ENCODE results near the gene VEPH1.

The VEPH1 gene

GRCh38 chr3:157436583-157437291, 66.5 kb downstream of the VEPH1 start, which contains the start of gene PTX3:
Gene PTX3 (plus strand): TSS chr3:157436850. CDS start chr3:157436934, 84 bp downstream.
- peak in 7 of 58 donors; percentile 2 to 13 (median 3) for DNase-seq

DNA sequence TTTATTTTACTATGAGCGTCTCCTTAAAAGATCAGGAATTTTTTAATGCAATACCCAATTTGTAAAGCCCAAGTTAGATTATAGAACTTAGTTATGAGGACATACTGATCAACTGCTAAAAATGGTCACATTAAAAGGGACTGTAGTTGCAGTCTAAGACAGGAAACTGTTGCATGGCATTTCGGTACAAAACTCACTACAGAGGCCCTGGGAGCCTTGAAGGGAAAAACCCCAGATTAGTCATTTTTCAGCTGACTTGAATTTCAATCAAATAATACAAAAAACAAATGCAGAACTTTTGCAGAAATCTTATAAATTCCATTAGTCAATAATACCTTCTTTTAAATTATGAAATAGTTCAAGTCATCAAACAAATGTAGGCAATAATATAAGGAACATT, 73.5 kb downstream of the VEPH1 start:
- no peak for DNase-seq

- DNase-seq = no peak
These were observed 74.4 kb downstream of the VEPH1 start for GRCh38 chr3:157428853-157429252.

DNA sequence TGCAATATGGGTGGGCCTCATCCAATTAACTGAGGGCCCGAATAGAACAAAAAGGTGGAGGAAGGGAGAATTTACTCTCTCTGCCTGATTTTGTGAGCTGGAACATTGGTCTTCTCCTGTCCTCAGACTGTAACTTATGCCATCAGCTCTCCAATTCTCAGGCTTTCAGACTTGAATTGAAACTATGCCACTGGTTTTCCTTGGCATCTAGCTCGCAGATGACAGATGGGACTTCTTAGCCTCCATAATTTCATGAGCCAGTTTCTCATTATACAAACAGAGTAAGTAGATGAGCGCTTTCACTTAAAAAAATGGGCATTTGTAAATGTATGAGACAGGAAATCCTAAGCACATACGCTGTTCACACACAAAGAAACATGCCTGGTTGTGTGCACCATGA, 75.3 kb downstream of the VEPH1 start:
- DNase-seq = peak in 3 of 58 donors; percentile 5 to 46 (median 41)

DNA sequence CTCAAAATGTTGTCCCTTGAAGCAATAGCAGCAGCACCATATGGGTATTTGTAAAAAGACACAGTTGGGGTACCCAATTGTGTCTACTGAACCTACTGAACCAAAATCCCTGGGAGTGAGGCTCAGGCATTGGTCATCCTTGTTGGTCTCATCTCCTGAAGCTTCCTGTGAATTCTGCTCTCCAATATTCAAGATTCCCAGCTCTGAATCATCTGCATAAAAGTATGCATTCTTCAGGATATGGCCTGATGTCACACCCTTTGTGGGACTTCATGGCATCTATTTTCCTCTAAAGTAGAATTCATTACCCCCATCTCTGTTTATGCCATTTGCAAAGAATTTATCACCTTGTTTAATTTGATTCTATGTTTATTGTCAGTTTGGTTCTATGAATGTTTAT, 79.9 kb downstream of the VEPH1 start:
- no peak for DNase-seq

DNA sequence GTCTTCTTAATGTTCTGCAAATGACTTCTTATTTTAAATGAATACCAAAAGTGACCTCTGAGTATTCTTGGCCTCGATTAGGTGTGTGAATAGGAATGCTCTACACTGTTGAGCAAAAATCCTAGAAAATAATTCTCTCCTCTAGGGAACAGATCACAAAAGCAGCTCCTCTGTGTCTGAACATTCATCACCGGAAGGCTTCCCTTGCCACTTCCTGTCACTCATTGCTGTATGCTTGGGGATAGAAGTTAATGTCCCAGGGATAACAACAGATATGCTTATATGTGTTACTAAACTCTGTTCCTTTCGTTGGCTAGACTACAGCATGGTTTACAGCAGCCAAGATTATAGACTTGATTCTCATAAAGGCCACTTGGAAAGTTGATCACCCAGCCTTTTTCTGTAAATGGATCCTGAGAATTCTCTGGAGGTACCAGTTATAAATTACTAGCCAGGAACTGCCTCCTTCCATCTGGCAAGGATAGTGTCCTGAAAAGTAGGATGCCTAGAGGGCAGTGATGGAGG, 82.5 kb downstream of the VEPH1 start:
- no peak for DNase-seq

DNA sequence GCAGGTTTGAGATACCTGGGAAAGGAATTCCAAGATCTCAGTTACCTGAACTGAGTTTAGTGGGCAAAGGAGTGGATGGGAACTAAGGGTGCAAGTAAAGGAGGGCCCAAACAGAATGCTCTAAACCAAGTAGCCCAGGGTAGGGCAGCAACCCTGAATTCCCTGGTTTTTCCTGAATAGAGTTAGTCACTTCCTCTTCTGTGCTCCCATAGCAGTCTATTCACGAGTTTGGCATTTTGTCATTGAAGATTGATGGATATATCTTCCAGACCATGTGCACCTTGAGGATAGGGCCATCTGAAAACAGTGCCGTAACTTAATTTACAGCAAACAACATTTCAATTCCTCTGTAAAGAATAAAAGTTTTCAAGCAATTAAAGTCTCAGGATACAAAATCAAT, 85.1 kb downstream of the VEPH1 start:
- no peak for DNase-seq

DNA sequence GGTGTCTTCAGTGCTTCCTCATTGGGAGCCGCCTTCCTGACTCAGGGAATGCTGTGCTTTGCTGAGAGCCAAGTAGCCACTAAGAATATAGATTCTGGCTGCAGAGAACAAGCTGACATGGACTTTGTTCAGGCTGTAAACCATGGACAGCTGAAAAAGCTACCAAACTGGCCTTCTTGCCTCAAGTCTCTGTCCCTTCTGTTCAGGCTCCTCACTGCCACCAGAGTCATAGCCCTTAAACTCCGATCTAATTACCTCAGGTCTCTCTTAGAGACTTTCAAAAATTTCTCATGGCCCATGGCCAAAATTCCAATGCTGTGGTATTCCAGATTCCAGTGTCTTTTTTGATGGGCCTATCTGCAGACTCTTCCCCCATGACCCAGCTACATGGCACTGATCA, 86.0 kb downstream of the VEPH1 start:
- DNase-seq = no peak

GRCh38 chr3:157416347-157417087, 86.7 kb downstream of the VEPH1 start:
- no peak for DNase-seq

- no peak for DNase-seq
These were observed 88.4 kb downstream of the VEPH1 start for GRCh38 chr3:157414861-157415260.

DNA sequence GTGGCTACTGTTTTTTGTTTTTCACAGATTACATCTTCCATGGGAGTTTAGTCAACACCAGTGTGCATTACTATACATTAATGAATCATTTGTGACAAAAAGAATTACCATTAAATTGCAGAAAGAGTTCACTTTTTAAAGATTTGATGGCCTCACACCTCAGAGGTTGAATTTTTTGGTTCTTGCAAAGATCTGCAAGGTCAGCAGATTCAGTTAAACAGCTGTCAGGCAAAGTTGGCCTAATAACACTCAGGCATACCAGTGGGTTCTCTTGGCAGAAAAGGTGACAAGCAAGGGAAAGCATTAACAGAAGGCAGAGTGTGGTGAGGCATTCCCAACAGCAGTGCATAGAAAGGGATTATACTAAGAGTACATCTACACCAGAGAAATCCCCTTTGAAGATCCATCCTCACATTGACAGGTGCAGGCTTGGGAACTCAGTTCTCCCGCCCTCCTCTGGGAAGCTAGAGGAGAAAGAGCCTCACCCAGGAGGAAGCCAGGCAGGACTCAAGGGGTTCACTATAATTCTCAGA, 90.8 kb downstream of the VEPH1 start:
- no peak for DNase-seq

DNA sequence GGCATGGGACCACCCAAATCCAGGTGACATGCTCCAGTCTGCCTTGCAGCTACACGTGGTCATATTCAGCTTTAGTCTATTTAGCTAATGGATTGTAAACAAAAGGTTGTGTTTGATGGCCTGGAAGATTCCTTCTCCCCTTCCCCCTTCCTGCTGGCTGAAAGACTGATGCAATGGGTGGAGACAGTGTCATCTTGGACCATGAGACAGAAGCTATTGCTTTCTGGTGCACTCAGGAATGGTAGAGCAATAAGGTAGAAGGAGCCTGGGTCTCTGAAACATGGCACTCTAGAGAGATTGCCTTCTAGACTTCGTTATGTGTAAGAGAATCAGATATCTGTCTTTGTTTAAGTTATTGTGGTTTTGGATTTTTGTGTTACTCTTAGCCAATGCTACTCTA, 92.3 kb downstream of the VEPH1 start:
- DNase-seq = no peak

DNA sequence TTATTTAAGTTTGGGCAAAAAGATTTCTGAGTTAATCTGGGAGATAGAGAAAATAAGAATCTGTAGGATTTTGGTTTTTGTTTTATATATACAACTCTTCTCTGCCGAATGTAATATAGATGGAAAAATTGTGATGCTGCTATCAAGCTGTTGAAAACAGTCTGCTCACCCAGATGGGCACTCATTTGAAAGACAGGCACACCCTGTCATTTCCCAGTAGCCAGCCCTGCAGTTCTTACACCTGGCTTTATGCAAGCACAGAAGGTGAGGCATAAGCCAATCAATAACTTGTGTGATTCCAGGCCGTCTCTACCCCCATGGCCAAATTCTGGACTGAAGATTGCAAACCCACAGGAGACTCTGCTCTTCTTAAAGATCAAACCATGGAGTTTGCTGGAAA, 93.7 kb downstream of the VEPH1 start:
- DNase-seq = no peak

DNA sequence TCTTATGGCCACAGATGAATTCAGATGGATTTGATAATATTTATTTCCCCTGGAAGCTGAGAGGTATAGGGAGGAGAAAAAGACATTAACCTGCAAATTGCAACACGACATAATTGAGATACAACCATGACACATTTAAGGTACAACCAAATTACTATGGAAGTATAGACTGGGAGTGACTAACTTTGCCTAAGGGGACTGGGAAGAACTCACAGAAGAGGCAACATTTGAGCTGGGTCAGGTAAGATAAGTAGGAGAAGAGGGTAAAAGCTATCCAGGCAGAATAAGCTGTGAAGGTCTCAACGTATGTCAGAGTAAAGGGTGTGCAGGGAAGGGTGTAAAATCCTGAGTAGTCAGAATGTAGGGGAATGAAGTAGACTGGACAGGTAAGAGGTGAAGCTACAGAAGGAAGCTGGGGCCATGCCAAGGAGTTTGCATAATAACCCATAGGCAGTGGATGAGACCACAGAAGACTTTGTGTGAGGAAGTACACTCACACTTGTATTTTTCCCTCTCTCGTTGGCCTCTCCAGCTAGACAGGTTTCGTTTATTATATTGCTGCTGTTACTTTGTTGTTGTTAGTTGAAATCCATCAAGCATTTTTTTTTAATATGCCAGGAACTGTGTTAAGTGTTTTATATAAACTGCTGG, 94.6 kb downstream of the VEPH1 start:
- no peak for DNase-seq

DNA sequence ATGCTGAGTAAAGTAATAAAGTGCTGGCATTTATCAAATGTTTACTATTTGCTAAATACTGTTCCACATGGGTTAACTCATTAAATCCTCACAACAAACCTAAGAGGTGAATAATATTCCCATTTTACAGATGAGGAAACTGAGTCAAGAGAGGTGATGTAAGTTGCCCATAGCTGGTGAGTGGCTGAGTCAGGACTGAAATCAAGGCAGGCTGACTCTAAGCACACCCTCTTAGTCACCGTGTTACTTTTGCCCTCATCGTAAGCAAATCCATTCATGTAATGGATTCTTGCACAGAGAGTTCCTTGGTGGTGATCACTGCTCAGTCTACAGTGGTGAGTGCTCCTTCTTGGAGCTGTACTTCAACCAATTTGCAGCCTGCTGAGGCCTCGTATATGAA, 95.4 kb downstream of the VEPH1 start:
- DNase-seq = no peak

DNA sequence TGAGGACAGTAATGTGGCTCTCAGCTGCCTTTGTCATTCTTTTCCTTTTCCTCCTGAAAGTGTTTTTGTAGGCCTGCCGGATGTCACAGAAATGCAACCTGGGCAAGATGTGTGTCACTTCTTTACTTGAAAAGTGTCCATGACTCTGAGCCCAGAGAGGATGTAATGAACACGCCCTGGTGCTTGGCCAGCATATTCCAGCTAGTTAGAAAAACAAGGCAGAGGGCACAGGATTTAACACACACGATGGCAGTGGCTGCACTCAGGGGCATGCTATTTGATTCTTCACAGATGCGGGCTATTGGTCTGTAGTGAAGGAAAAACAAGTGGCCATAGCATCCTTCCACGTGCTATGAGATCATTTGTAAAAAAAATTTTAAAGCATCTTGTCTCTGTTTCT, 96.8 kb downstream of the VEPH1 start:
- no peak for DNase-seq

DNA sequence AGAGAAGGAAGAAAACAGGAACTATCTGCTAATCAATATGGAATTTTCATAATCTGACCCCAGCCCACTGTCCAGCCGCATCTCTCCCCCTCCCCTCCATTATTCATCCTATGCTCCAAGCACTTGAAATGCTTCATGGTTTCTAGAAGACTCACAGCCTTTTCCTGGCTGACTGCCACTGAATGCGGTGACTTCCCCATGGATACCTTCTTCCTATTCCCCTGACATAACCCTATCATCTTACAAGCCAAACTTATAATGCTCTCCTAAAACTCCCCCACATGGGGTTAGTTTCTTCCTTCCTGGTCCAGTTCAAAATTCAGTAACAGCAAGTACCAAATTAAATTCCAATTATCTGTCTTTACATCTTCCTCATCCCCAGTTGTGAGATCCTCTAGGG, 97.8 kb downstream of the VEPH1 start:
- no peak for DNase-seq

DNA sequence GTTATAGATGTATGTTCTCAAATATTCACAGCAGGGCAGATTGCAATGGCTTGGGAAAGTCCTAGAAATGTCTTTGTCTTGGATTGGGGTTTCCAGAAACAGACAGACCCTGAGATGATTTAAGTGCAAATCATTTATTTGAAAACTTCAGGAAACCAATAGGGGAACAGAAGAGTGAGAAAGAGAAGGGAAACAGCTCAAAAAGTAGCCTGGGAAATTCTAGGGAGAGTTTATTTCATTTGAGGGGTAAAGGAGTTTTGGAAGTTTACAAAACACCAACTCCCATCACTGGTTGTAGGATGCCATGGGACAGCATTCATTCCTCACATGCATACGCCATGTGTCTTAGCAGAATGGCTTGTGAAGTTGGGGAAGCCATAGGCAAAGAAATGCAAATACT, 98.8 kb downstream of the VEPH1 start:
- DNase-seq = no peak

DNA sequence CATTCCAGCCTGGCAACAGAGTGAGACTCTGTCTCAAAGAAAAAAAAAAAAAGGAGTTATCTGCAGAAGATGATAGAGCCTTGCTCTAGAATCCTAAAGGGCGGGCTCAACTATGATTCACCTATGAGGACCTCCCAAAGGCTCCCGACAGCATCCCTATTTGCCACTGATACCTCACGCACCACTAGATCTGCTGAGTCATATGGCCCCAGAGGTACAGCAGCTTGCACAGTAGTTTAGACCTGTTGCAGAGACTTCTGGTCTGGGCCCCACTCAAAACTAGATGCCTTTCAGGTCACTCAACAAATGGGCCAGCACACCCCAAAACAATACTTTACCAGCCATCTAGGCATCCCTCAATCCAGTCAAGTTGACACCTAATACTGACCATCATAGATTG, 104.6 kb downstream of the VEPH1 start:
- DNase-seq = no peak

DNA sequence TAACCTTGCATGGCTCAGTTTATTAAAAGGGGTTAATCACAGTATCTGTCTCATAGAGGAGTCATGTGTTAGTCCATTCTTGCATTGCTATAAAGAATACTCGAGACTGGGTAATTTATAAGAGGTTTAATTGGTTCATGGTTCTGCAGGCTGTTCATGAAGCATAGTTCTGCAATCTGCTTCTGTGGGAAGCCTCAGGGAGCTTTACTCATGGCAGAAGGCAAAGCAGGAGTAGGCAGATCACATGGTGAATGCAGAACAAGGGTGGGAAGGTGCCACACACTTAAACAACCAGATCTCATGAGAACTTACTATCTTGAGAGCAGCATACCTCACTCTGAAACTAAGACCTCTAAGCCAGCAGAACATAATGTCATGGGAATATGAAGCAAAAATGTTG, 108.8 kb downstream of the VEPH1 start:
- DNase-seq = peak in 1 of 58 donors; percentile 4

DNA sequence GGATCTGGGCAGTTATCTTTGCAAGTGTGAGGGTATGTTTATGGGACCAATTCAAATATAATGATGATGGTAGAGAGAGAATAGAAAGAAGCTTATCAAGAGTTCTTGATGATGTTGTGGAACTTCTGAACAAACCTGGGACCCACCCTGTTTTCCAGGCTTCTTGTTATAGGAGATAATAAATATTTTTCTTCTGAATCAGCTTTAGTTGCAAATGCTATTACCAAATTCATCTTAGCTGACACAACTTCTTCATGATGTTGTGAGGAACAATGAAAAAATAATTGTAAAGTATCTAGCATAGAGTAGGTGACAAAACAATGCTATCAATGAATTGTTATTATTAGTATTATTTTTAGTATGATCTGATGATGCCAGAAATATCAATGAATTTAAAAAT, 110.1 kb downstream of the VEPH1 start:
- no peak for DNase-seq

DNA sequence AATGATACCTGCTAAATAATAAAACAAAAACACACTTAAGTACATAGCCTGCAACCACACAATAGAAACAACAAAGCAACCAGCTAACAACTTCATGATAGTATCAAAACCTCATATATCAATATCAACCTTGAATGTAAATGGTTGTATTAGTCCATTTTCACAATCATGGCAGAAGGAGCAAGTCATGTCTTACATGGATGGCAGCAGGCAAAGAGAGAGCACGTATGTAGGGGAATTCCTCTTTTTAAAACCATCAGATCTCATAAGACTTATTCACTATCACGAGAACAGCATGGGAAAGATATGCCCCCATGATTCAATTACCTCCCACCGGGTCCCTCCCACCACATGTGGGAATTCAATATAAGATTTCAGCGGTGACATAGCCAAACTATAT, 111.1 kb downstream of the VEPH1 start:
- no peak for DNase-seq

All from anterior cingulate cortex (tissue), 58 donors.